ENCODE measurements around the gene ICAM1.

ICAM1 gene

DNA sequence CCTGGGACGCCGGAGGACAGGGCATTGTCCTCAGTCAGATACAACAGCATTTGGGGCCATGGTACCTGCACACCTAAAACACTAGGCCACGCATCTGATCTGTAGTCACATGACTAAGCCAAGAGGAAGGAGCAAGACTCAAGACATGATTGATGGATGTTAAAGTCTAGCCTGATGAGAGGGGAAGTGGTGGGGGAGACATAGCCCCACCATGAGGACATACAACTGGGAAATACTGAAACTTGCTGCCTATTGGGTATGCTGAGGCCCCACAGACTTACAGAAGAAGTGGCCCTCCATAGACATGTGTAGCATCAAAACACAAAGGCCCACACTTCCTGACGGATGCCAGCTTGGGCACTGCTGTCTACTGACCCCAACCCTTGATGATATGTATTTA lies 14.5 kb downstream of the ICAM1 start:
- Histone ChIP-seq H3K4me1 (ENCODE audit: control insufficient read depth in 1 of 2, insufficient read depth in 2 of 2, low read length in 2 of 2) (peaks cover 13 to 44% of the 10 kb centered on the region in 2 donors), H3K9ac (ENCODE audit: low read depth in 1 of 2, low read length in 2 of 2) (no peak overlapping the region), H3K27ac (ENCODE audit: low read depth, low read length) (no peak overlapping the region), H3K4me3 (ENCODE audit: low read depth in 1 of 2, low read length in 2 of 2) (no peak overlapping the region), H3K9me3 (ENCODE audit: control insufficient read depth in 1 of 2, low read length in 2 of 2) (no peaks in the 10 kb centered on the region), H3K36me3 (ENCODE audit: control insufficient read depth in 1 of 2, insufficient read depth in 2 of 2, low read length in 2 of 2) (peaks cover 0 to 27% of the 10 kb centered on the region in 2 donors), H3K27me3 (ENCODE audit: control insufficient read depth in 1 of 2, insufficient read depth in 2 of 2, low read length in 2 of 2) (peaks cover 24 to 31% of the 10 kb centered on the region in 2 donors)

DNA sequence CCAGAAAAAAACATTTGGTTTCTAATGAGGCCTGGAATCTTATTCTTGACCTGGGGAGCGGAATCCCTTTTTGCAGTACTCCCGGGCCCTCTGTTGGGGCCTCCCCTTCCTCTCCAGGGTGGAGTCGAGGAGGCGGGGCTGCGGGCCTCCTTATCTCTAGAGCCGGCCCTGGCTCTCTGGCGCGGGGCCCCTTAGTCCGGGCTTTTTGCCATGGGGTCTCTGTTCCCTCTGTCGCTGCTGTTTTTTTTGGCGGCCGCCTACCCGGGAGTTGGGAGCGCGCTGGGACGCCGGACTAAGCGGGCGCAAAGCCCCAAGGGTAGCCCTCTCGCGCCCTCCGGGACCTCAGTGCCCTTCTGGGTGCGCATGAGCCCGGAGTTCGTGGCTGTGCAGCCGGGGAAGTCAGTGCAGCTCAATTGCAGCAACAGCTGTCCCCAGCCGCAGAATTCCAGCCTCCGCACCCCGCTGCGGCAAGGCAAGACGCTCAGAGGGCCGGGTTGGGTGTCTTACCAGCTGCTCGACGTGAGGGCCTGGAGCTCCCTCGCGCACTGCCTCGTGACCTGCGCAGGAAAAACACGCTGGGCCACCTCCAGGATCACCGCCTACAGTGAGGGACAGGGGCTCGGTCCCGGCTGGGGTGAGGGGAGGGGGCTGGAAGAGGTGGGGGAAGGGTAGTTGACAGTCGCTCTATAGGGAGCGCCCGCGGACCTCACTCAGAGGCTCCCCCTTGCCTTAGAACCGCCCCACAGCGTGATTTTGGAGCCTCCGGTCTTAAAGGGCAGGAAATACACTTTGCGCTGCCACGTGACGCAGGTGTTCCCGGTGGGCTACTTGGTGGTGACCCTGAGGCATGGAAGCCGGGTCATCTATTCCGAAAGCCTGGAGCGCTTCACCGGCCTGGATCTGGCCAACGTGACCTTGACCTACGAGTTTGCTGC lies 16.1 kb downstream of the ICAM1 start, which contains the start of gene ICAM4:
Gene ICAM4 (plus strand): TSS at position 153 of the 935 bp plus-strand sequence. CDS start 58 bp downstream, at position 211.
- H3K27me3 ChIP-seq (ENCODE audit: control insufficient read depth in 1 of 2, insufficient read depth in 2 of 2, low read length in 2 of 2) = peaks cover 39 to 46% of the 10 kb centered on the region in 2 donors
- no peak within 1 kb of the TSS for H3K27ac ChIP-seq (ENCODE audit: low read depth, low read length)
- peak within 1 kb of the TSS; percentile 11 to 37 for H3K4me3 ChIP-seq (ENCODE audit: low read depth in 1 of 2, low read length in 2 of 2)

DNA sequence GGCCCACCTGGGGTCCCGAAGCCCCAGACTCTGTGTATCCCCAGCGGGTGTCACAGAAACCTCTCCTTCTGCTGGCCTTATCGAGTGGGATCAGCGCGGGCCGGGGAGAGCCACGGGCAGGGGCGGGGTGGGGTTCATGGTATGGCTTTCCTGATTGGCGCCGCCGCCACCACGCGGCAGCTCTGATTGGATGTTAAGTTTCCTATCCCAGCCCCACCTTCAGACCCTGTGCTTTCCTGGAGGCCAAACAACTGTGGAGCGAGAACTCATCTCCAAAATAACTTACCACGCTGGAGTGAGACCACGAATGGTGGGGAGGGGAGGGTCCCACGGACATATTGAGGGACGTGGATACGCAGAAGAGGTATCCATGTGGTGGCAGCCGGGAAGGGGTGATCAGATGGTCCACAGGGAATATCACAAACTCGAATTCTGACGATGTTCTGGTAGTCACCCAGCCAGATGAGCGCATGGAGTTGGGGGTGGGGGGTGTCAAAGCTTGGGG lies 17.8 kb downstream of the ICAM1 start:
- Histone ChIP-seq H3K4me1 (ENCODE audit: control insufficient read depth in 1 of 2, insufficient read depth in 2 of 2, low read length in 2 of 2) (peaks cover 28 to 74% of the 10 kb centered on the region in 2 donors), H3K36me3 (ENCODE audit: control insufficient read depth in 1 of 2, insufficient read depth in 2 of 2, low read length in 2 of 2) (peaks cover 0 to 23% of the 10 kb centered on the region in 2 donors), H3K27ac (ENCODE audit: low read depth, low read length) (no peak overlapping the region), H3K9me3 (ENCODE audit: control insufficient read depth in 1 of 2, low read length in 2 of 2) (no peaks in the 10 kb centered on the region), H3K27me3 (ENCODE audit: control insufficient read depth in 1 of 2, insufficient read depth in 2 of 2, low read length in 2 of 2) (peaks cover 56 to 62% of the 10 kb centered on the region in 2 donors), H3K4me3 (ENCODE audit: low read depth in 1 of 2, low read length in 2 of 2) (peak overlapping the region; percentile 53 to 56), H3K9ac (ENCODE audit: low read depth in 1 of 2, low read length in 2 of 2) (peak overlapping the region in 1 of 2 donors; percentile 18)

More for the DNA sequence above, 16.1 kb downstream of the ICAM1 start, which contains the start of gene ICAM4:
- H3K4me1 ChIP-seq (ENCODE audit: control insufficient read depth in 1 of 2, insufficient read depth in 2 of 2, low read length in 2 of 2) = peaks cover 18 to 61% of the 10 kb centered on the region in 2 donors
- no peak within 1 kb of the TSS for H3K9ac ChIP-seq (ENCODE audit: low read depth in 1 of 2, low read length in 2 of 2)
- no peaks in the 10 kb centered on the region for H3K9me3 ChIP-seq (ENCODE audit: control insufficient read depth in 1 of 2, low read length in 2 of 2)
- peaks cover 0 to 27% of the 10 kb centered on the region in 2 donors for H3K36me3 ChIP-seq (ENCODE audit: control insufficient read depth in 1 of 2, insufficient read depth in 2 of 2, low read length in 2 of 2)

DNA sequence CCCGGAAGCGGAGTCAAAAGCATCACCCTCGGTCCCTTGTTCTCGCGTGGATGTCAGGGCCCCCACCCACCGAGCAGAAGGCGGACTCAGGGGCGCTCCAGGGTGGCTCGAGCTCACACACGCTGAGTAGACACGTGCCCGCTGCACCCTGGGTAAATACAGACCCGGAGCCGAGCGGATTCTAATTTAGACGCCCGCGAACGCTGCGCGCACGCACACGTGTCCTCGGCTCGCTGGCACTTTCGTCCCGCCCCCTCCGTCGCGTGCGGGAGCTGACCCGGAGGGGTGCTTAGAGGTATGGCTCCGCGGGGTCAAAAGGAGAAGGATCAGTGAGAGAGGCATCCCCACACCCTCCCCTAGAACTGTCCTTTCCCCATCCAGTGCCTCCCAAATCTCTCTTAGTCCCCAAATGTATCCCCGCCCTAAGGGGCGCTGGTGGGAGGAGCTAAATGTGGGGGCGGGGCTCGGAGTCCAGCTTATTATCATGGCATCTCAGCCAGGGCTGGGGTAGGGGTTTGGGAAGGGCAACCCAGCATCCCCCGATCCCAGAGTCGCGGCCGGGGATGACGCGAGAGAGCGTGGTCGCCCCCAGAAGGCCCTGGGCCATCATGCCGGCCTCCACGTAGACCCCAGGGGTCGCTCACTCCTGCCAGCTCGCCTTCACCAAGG lies 18.4 kb downstream of the ICAM1 start:
- peak overlapping the region in 1 of 2 donors; percentile 18 for H3K9ac ChIP-seq (ENCODE audit: low read depth in 1 of 2, low read length in 2 of 2)
- H3K27ac ChIP-seq (ENCODE audit: low read depth, low read length) = no peak overlapping the region
- H3K36me3 ChIP-seq (ENCODE audit: control insufficient read depth in 1 of 2, insufficient read depth in 2 of 2, low read length in 2 of 2) = peaks cover 0 to 18% of the 10 kb centered on the region in 2 donors
- H3K27me3 ChIP-seq (ENCODE audit: control insufficient read depth in 1 of 2, insufficient read depth in 2 of 2, low read length in 2 of 2) = peaks cover 62 to 68% of the 10 kb centered on the region in 2 donors
- H3K9me3 ChIP-seq (ENCODE audit: control insufficient read depth in 1 of 2, low read length in 2 of 2) = no peaks in the 10 kb centered on the region
- peaks cover 28 to 74% of the 10 kb centered on the region in 2 donors for H3K4me1 ChIP-seq (ENCODE audit: control insufficient read depth in 1 of 2, insufficient read depth in 2 of 2, low read length in 2 of 2)
- peak overlapping the region; percentile 53 to 56 for H3K4me3 ChIP-seq (ENCODE audit: low read depth in 1 of 2, low read length in 2 of 2)

DNA sequence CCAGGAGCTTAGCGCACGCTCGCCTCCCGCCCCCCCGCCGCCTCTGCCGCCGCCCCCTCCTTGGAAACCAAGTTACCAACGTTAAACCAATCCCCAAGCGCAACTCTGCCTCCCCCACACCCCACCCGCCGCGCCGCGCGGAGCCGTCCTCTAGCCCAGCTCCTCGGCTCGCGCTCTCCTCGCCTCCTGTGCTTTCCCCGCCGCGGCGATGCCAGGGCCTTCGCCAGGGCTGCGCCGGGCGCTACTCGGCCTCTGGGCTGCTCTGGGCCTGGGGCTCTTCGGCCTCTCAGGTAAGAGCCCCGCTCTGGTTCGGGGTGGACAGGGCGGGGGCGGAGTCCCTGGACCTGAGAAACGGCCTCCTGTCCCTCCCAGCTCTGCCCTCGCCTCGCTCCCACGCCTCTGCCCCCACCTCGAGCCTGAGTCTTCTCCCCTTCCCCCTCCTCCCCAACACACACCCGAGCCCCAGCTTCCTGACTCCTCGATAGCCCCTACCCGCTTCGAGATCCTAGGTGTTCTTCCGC lies 19.0 kb downstream of the ICAM1 start, which contains the start of gene ICAM5:
Gene ICAM5 (plus strand): TSS at position 117 of the 521 bp plus-strand sequence. CDS start 92 bp downstream, at position 209.
- Histone ChIP-seq H3K27ac (ENCODE audit: low read depth, low read length) (no peak within 1 kb of the TSS), H3K4me1 (ENCODE audit: control insufficient read depth in 1 of 2, insufficient read depth in 2 of 2, low read length in 2 of 2) (peaks cover 28 to 74% of the 10 kb centered on the region in 2 donors), H3K9me3 (ENCODE audit: control insufficient read depth in 1 of 2, low read length in 2 of 2) (no peaks in the 10 kb centered on the region), H3K4me3 (ENCODE audit: low read depth in 1 of 2, low read length in 2 of 2) (peak within 1 kb of the TSS; percentile 53 to 68), H3K9ac (ENCODE audit: low read depth in 1 of 2, low read length in 2 of 2) (peak within 1 kb of the TSS in 1 of 2 donors; percentile 18), H3K27me3 (ENCODE audit: control insufficient read depth in 1 of 2, insufficient read depth in 2 of 2, low read length in 2 of 2) (peaks cover 67 to 74% of the 10 kb centered on the region in 2 donors), H3K36me3 (ENCODE audit: control insufficient read depth in 1 of 2, insufficient read depth in 2 of 2, low read length in 2 of 2) (peaks cover 0 to 13% of the 10 kb centered on the region in 2 donors)

DNA sequence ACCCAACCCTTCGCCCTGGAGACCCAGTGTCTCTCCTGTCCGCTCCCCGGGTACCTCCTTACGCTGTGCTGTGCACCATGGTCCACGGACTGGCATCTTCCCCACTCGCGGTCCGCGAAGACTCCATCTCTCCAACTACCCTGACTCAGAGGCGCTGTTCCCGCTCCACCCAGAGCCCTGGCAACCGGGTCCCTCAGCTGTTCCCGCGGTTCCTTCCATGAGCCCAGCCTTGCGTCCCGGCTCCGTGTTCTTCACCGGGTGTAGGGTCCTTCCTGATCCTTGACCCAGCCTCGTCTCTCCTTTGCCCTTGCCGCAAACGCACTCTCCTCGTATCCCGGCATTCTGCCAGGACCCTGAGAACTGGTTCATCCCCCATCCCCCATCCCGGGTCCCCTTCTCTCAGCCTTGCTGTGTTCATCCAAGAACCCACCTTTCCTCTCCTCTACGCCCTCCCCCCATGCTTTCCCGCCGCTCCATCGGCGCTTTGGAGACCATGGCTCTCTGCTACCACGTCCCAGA lies 19.5 kb downstream of the ICAM1 start:
- H3K27me3 ChIP-seq (ENCODE audit: control insufficient read depth in 1 of 2, insufficient read depth in 2 of 2, low read length in 2 of 2) = peaks cover 72 to 79% of the 10 kb centered on the region in 2 donors

DNA sequence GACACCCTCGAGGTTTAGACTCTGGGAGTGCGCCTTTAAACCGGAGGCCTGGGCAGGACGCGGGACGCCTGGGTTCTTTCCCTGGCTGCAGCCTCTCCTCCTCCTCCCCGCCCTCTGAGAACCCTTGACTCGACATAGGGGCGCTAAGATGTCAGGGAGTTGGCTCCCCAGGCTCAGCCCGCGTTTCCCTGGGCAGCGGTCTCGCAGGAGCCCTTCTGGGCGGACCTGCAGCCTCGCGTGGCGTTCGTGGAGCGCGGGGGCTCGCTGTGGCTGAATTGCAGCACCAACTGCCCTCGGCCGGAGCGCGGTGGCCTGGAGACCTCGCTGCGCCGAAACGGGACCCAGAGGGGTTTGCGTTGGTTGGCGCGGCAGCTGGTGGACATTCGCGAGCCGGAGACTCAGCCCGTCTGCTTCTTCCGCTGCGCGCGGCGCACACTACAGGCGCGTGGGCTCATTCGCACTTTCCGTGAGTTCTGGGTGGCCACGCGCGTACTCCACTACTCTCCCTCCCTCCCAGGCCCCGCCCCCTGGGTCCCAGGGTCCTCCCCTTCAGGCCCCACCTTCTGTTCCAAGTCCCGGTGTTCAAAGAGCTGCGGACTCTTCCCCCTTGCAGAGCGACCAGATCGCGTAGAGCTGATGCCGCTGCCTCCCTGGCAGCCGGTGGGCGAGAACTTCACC lies 20.1 kb downstream of the ICAM1 start:
- Histone ChIP-seq H3K27me3 (ENCODE audit: control insufficient read depth in 1 of 2, insufficient read depth in 2 of 2, low read length in 2 of 2) (peaks cover 78 to 79% of the 10 kb centered on the region in 2 donors), H3K27ac (ENCODE audit: low read depth, low read length) (no peak overlapping the region), H3K4me3 (ENCODE audit: low read depth in 1 of 2, low read length in 2 of 2) (peak overlapping the region; percentile 48 to 68), H3K9me3 (ENCODE audit: control insufficient read depth in 1 of 2, low read length in 2 of 2) (no peaks in the 10 kb centered on the region), H3K9ac (ENCODE audit: low read depth in 1 of 2, low read length in 2 of 2) (no peak overlapping the region), H3K36me3 (ENCODE audit: control insufficient read depth in 1 of 2, insufficient read depth in 2 of 2, low read length in 2 of 2) (peaks cover 0 to 1% of the 10 kb centered on the region in 2 donors), H3K4me1 (ENCODE audit: control insufficient read depth in 1 of 2, insufficient read depth in 2 of 2, low read length in 2 of 2) (peaks cover 38 to 81% of the 10 kb centered on the region in 2 donors)

More for the DNA sequence above, 19.5 kb downstream of the ICAM1 start:
- H3K9me3 ChIP-seq (ENCODE audit: control insufficient read depth in 1 of 2, low read length in 2 of 2) = no peaks in the 10 kb centered on the region
- H3K4me3 ChIP-seq (ENCODE audit: low read depth in 1 of 2, low read length in 2 of 2) = peak overlapping the region; percentile 48 to 68
- H3K27ac ChIP-seq (ENCODE audit: low read depth, low read length) = no peak overlapping the region
- H3K9ac ChIP-seq (ENCODE audit: low read depth in 1 of 2, low read length in 2 of 2) = no peak overlapping the region
- peaks cover 32 to 79% of the 10 kb centered on the region in 2 donors for H3K4me1 ChIP-seq (ENCODE audit: control insufficient read depth in 1 of 2, insufficient read depth in 2 of 2, low read length in 2 of 2)
- peaks cover 0 to 7% of the 10 kb centered on the region in 2 donors for H3K36me3 ChIP-seq (ENCODE audit: control insufficient read depth in 1 of 2, insufficient read depth in 2 of 2, low read length in 2 of 2)

DNA sequence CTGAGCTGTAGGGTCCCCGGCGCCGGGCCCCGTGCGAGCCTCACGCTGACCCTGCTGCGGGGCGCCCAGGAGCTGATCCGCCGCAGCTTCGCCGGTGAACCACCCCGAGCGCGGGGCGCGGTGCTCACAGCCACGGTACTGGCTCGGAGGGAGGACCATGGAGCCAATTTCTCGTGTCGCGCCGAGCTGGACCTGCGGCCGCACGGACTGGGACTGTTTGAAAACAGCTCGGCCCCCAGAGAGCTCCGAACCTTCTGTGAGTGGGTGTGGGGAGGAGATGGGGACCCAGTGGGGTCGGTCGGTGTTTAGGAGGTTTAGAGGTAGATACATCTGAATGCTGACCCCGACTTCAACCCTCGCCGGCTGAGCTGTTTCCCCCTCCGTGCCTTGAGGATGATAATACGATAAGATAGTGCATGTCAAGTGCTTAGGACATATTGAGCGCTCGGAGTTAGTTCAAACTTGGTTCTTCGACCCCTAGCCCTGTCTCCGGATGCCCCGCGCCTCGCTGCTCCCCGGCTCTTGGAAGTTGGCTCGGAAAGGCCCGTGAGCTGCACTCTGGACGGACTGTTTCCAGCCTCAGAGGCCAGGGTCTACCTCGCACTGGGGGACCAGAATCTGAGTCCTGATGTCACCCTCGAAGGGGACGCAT lies 20.8 kb downstream of the ICAM1 start:
- Histone ChIP-seq H3K27ac (ENCODE audit: low read depth, low read length) (peak overlapping the region; percentile 25), H3K27me3 (ENCODE audit: control insufficient read depth in 1 of 2, insufficient read depth in 2 of 2, low read length in 2 of 2) (peaks cover 79 to 80% of the 10 kb centered on the region in 2 donors), H3K36me3 (ENCODE audit: control insufficient read depth in 1 of 2, insufficient read depth in 2 of 2, low read length in 2 of 2) (no peaks in the 10 kb centered on the region), H3K9ac (ENCODE audit: low read depth in 1 of 2, low read length in 2 of 2) (no peak overlapping the region), H3K4me3 (ENCODE audit: low read depth in 1 of 2, low read length in 2 of 2) (peak overlapping the region; percentile 48 to 68), H3K9me3 (ENCODE audit: control insufficient read depth in 1 of 2, low read length in 2 of 2) (no peaks in the 10 kb centered on the region), H3K4me1 (ENCODE audit: control insufficient read depth in 1 of 2, insufficient read depth in 2 of 2, low read length in 2 of 2) (peaks cover 34 to 77% of the 10 kb centered on the region in 2 donors)
